Measurements from ENCODE around the gene QDPR.

DNA sequence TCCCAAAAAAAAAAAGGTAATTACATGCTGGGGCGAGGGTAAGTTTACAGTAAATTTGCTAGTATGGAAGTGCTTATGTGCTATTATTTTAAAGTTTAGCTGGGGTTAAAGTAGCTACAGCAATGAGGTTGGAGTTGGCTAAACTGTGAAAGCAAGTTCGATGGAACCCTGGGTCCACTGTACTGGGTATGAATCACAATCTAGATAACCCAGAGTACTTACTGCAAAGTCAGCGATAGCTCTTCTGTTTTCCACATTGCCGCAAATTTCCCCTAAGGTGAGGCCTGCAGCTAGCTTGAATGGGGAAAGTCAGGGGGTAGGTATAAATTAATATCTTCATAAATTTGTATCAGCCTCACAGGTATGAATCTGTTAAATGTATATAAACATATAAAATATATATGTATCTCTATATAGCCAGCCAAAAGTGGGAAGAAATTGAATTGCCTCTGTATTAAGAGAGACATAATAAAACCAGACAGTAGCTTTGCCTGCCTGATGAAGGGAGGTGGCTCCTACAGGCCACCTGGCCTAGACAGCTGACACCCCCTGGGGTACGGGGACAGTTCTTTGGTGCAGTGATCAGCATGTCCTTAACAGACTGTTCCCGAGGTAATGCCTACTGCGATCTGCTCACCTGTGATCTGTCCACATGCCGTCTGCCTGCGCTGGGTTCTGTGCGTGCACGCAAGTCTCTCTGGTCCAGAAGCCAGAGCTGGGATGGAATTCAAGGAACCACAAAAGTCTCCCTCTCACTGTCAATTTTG, 33.7 kb upstream of the QDPR start:
- TF ChIP-seq, protein P1, sequence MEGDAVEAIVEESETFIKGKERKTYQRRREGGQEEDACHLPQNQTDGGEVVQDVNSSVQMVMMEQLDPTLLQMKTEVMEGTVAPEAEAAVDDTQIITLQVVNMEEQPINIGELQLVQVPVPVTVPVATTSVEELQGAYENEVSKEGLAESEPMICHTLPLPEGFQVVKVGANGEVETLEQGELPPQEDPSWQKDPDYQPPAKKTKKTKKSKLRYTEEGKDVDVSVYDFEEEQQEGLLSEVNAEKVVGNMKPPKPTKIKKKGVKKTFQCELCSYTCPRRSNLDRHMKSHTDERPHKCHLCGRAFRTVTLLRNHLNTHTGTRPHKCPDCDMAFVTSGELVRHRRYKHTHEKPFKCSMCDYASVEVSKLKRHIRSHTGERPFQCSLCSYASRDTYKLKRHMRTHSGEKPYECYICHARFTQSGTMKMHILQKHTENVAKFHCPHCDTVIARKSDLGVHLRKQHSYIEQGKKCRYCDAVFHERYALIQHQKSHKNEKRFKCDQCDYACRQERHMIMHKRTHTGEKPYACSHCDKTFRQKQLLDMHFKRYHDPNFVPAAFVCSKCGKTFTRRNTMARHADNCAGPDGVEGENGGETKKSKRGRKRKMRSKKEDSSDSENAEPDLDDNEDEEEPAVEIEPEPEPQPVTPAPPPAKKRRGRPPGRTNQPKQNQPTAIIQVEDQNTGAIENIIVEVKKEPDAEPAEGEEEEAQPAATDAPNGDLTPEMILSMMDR (IDR thresholded peaks at IDR 0.05; ENCODE audit: insufficient read depth, low read length, poor library complexity, severe bottlenecking), result no peak
- TF ChIP-seq EZH2phosphoT487 (conservative IDR thresholded peaks at IDR 0.05; ENCODE audit: low read length), result no peak
